ENCODE data around the gene TRAPPC2L. TPM values are rescaled to one million over a fixed set of nuclear protein-coding genes. Genes with fewer than 3 reads are reported as not detected.

The TRAPPC2L gene
- total RNA-seq, 2 experiments from 2014 or later, result 27.6 to 44.9 TPM

- POLR2A ChIA-PET, result no interaction called here
- TF ChIP-seq, protein P1, sequence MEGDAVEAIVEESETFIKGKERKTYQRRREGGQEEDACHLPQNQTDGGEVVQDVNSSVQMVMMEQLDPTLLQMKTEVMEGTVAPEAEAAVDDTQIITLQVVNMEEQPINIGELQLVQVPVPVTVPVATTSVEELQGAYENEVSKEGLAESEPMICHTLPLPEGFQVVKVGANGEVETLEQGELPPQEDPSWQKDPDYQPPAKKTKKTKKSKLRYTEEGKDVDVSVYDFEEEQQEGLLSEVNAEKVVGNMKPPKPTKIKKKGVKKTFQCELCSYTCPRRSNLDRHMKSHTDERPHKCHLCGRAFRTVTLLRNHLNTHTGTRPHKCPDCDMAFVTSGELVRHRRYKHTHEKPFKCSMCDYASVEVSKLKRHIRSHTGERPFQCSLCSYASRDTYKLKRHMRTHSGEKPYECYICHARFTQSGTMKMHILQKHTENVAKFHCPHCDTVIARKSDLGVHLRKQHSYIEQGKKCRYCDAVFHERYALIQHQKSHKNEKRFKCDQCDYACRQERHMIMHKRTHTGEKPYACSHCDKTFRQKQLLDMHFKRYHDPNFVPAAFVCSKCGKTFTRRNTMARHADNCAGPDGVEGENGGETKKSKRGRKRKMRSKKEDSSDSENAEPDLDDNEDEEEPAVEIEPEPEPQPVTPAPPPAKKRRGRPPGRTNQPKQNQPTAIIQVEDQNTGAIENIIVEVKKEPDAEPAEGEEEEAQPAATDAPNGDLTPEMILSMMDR (conservative IDR thresholded peaks at IDR 0.05; ENCODE audit: low read length), result no peak
- no peak for TF ChIP-seq EZH2phosphoT487 (IDR thresholded peaks at IDR 0.05; ENCODE audit: borderline replicate concordance, low read depth, low read length)
- BruUV-seq (replicated peaks), result no TSS peak
Observed at GRCh38 chr16:88881675-88882357, 24.9 kb downstream of the TRAPPC2L start.

DNA sequence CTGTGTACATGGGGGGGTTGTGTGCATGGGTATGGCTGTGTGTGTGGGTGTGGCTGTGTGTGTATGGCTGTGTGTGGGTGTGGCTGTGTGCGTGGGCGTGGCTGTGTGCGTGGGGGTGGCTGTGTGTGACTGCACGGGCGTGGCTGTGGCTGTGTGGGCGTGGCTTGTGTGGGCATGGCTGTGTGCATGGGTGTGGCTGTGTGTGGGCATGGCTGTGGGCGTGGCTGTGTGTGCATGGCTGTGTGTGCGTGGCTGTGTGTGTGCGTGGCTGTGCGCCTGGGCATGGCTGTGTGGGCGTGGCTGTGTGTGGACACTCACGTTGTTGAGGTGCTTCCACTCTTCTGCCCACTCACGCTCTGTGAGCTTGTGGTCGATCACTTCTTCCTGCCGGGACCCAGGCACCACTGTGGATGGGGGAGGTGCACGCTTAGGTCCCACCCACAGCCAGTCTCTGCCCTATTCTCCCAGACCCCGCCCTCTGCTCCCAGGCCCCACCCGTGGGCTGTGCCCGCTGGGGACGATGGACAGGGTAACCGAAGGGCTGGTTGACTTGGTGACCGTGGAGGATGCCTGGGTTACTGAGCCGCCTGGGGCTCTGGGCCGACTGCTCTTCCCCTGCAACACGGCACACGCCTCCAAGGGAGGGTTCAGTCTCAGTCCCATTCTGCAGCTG is 25.6 kb downstream of the TRAPPC2L start:
- H3K9me3 ChIP-seq (ENCODE audit: low read length), result no peaks in the 10 kb centered on the region
- intact Hi-C loops (cut with micrococcal nuclease; ENCODE audit: unreplicated experiment), result no loop called here
- H3K4me1 ChIP-seq (ENCODE audit: insufficient read depth, low read length, poor library complexity, severe bottlenecking), result no peaks in the 10 kb centered on the region
- BruUV-seq (replicated peaks), result no TSS peak
- CTCF ChIA-PET (ENCODE audit: unreplicated experiment), result interaction anchor here (0.6 kb wide), 1 partner anchor 1174 kb away, joined by 4 read pairs; no protein-coding TSS in a partner anchor
- H3K27ac ChIP-seq (ENCODE audit: low read depth, low read length, poor library complexity, severe bottlenecking), result no peak overlapping the region
- no peak overlapping the region for H2AFZ ChIP-seq (ENCODE audit: low read length)
- H3K4me3 ChIP-seq (ENCODE audit: low read depth, low read length, poor library complexity, severe bottlenecking), result no peak overlapping the region
- POLR2A ChIA-PET, result no interaction called here
- no peaks in the 10 kb centered on the region for H4K20me1 ChIP-seq (ENCODE audit: insufficient read depth, low read length)
- no peaks in the 10 kb centered on the region for H3K36me3 ChIP-seq (ENCODE audit: insufficient read depth, low read length)
- no peak overlapping the region for H3K4me2 ChIP-seq (ENCODE audit: low read length)
- DNase-seq (ENCODE audit: low spot score), result no peak
- TF ChIP-seq EZH2phosphoT487 (IDR thresholded peaks at IDR 0.05; ENCODE audit: borderline replicate concordance, low read depth, low read length), result no peak
- H3K79me2 ChIP-seq (ENCODE audit: insufficient read depth, low read depth, low read length), result no peaks in the 10 kb centered on the region
- no peaks in the 10 kb centered on the region for H3K9me2 ChIP-seq (ENCODE audit: insufficient read depth, low read length)

More at GRCh38 chr16:88881675-88882357, 24.9 kb downstream of the TRAPPC2L start:
- Histone ChIP-seq H3K4me1 (ENCODE audit: insufficient read depth, low read length, poor library complexity, severe bottlenecking) (no peaks in the 10 kb centered on the region), H3K4me2 (ENCODE audit: low read length) (no peak overlapping the region), H3K9me3 (ENCODE audit: low read length) (no peaks in the 10 kb centered on the region), H2AFZ (ENCODE audit: low read length) (no peak overlapping the region), H3K4me3 (ENCODE audit: low read depth, low read length, poor library complexity, severe bottlenecking) (no peak overlapping the region), H3K79me2 (ENCODE audit: insufficient read depth, low read depth, low read length) (no peaks in the 10 kb centered on the region), H3K36me3 (ENCODE audit: insufficient read depth, low read length) (no peaks in the 10 kb centered on the region), H3K27ac (ENCODE audit: low read depth, low read length, poor library complexity, severe bottlenecking) (no peak overlapping the region), H4K20me1 (ENCODE audit: insufficient read depth, low read length) (no peaks in the 10 kb centered on the region), H3K9me2 (ENCODE audit: insufficient read depth, low read length) (no peaks in the 10 kb centered on the region)
- DNase-seq (ENCODE audit: low spot score), result no peak
- intact Hi-C loops (cut with micrococcal nuclease; ENCODE audit: unreplicated experiment), result no loop called here
- CTCF ChIA-PET (ENCODE audit: unreplicated experiment), result no interaction called here

GRCh38 chr16:88883117-88883895 is 26.4 kb downstream of the TRAPPC2L start:
- intact Hi-C loops (cut with micrococcal nuclease; ENCODE audit: unreplicated experiment), result no loop called here
- DNase-seq (ENCODE audit: low spot score), result no peak
- Histone ChIP-seq H3K4me1 (ENCODE audit: insufficient read depth, low read length, poor library complexity, severe bottlenecking) (no peaks in the 10 kb centered on the region), H4K20me1 (ENCODE audit: insufficient read depth, low read length) (no peaks in the 10 kb centered on the region), H3K4me3 (ENCODE audit: low read depth, low read length, poor library complexity, severe bottlenecking) (no peak overlapping the region), H3K36me3 (ENCODE audit: insufficient read depth, low read length) (no peaks in the 10 kb centered on the region), H3K4me2 (ENCODE audit: low read length) (no peak overlapping the region), H3K9me3 (ENCODE audit: low read length) (no peaks in the 10 kb centered on the region), H3K27ac (ENCODE audit: low read depth, low read length, poor library complexity, severe bottlenecking) (no peak overlapping the region), H3K9me2 (ENCODE audit: insufficient read depth, low read length) (no peaks in the 10 kb centered on the region), H2AFZ (ENCODE audit: low read length) (no peak overlapping the region), H3K79me2 (ENCODE audit: insufficient read depth, low read depth, low read length) (no peaks in the 10 kb centered on the region)
- no TSS peak for BruUV-seq (replicated peaks)
- TF ChIP-seq, protein P1 (conservative IDR thresholded peaks at IDR 0.05; ENCODE audit: low read length), result no peak
- TF ChIP-seq EZH2phosphoT487 (IDR thresholded peaks at IDR 0.05; ENCODE audit: borderline replicate concordance, low read depth, low read length), result no peak
- ChIA-PET CTCF (ENCODE audit: unreplicated experiment) (no interaction called here), POLR2A (no interaction called here)
